Mesenchymal stem cell (in vitro differentiated cells and primary cell): ENCODE measurements around the gene KNTC1.
"Not testable (repeated sequence)": the region's sequence is repeated elsewhere in the genome, so short reads cannot be mapped to it uniquely, and the experiment has no call there.

Source experiments
- DNase-seq: peaks from one replicate; pipeline ENCODE4 v3.0.0-alpha.2; 2013
- H2AFZ ChIP-seq: one replicate; pipeline ENCODE4 v1.6.1; 2013; ENCODE audit warnings: low read depth, mild to moderate bottlenecking, control low read depth, inconsistent platforms, low read length, moderate library complexity
- H2AK5ac ChIP-seq: 2 replicates; pipeline ENCODE4 v1.6.1; 2013; ENCODE audit warnings: low read length, moderate library complexity, mild to moderate bottlenecking, inconsistent platforms; ENCODE audit not compliant: severe bottlenecking
- H2BK120ac ChIP-seq: one replicate; pipeline ENCODE4 v1.6.1; 2013; ENCODE audit warnings: low read depth, mild to moderate bottlenecking, inconsistent platforms, low read length, moderate library complexity
- H2BK12ac ChIP-seq, 2 experiments: one replicate each; pipeline ENCODE4 v1.6.1; 2013; ENCODE audit warnings: inconsistent platforms in 2 of 2, low read length in 2 of 2, mild to moderate bottlenecking in 2 of 2, moderate library complexity in 2 of 2, control low read depth in 1 of 2
- H2BK15ac ChIP-seq: one replicate; pipeline ENCODE4 v1.6.1; 2013; ENCODE audit warnings: mild to moderate bottlenecking, low read depth, inconsistent platforms; ENCODE audit not compliant: poor library complexity, severe bottlenecking
- H2BK5ac ChIP-seq: 2 replicates; pipeline ENCODE4 v1.6.1; 2013; ENCODE audit warnings: low read depth, mild to moderate bottlenecking, low read length, control low read depth, inconsistent platforms; ENCODE audit not compliant: poor library complexity, severe bottlenecking
- H3K14ac ChIP-seq, 2 experiments: one replicate each; pipeline ENCODE4 v1.6.1; 2013; ENCODE audit warnings: inconsistent platforms in 2 of 2, low read length in 2 of 2, control low read depth in 1 of 2, mild to moderate bottlenecking in 1 of 2, moderate library complexity in 1 of 2
- H3K18ac ChIP-seq, 2 experiments: one replicate each; pipeline ENCODE4 v1.6.1; 2013; ENCODE audit warnings: inconsistent platforms in 2 of 2, low read length in 2 of 2, control low read depth in 1 of 2, low read depth in 1 of 2, mild to moderate bottlenecking in 1 of 2
- H3K23ac ChIP-seq, 2 experiments: one replicate each; pipeline ENCODE4 v1.6.1; 2013; ENCODE audit warnings: inconsistent platforms in 2 of 2, low read length in 2 of 2, mild to moderate bottlenecking in 2 of 2, moderate library complexity in 2 of 2, control low read depth in 1 of 2
- H3K27ac ChIP-seq: 2 replicates; pipeline ENCODE4 v1.5.1; 2013; ENCODE audit warnings: mild to moderate bottlenecking, moderate library complexity, low read length, control low read depth, inconsistent platforms; ENCODE audit not compliant: poor library complexity, severe bottlenecking
- H3K27me3 ChIP-seq, 2 experiments: 2 replicates each; pipeline versions ENCODE4 v1.6.1 to v1.7.0; 2013; ENCODE audit warnings: low read length in 2 of 2, mild to moderate bottlenecking in 2 of 2, moderate library complexity in 2 of 2, control low read depth in 1 of 2, inconsistent platforms in 1 of 2; ENCODE audit not compliant: control insufficient read depth in 1 of 2, insufficient read depth in 1 of 2
- H3K36me3 ChIP-seq, 2 experiments: 2 replicates each; pipeline versions ENCODE4 v1.6.1 to v1.7.0; 2013; ENCODE audit warnings: low read length in 2 of 2, control low read depth in 1 of 2, inconsistent platforms in 1 of 2, low read depth in 1 of 2, mild to moderate bottlenecking in 1 of 2; ENCODE audit not compliant: insufficient read depth in 2 of 2, control insufficient read depth in 1 of 2
- H3K4ac ChIP-seq, 2 experiments: one replicate each; pipeline ENCODE4 v1.6.1; 2013; ENCODE audit warnings: inconsistent platforms in 2 of 2, low read length in 2 of 2, mild to moderate bottlenecking in 2 of 2, moderate library complexity in 2 of 2, control low read depth in 1 of 2, low read depth in 1 of 2
- H3K4me1 ChIP-seq: 2 replicates; pipeline ENCODE4 v1.6.1; 2013; ENCODE audit warnings: low read depth, low read length, control low read depth; ENCODE audit not compliant: control insufficient read depth, insufficient read depth
- H3K4me2 ChIP-seq: 2 replicates; pipeline ENCODE4 v1.6.1; 2013; ENCODE audit warnings: low read length, mild to moderate bottlenecking, inconsistent platforms; ENCODE audit not compliant: poor library complexity, severe bottlenecking
- H3K4me3 ChIP-seq, 2 experiments: 2 replicates each; pipeline versions ENCODE4 v1.5.1 to v1.7.0; 2013; ENCODE audit warnings: low read length in 2 of 2, mild to moderate bottlenecking in 2 of 2, control low read depth in 1 of 2, low read depth in 1 of 2; ENCODE audit not compliant: insufficient read depth in 1 of 2
- H3K79me1 ChIP-seq: replicated peaks from 2 replicates; pipeline ENCODE4 v1.6.1; 2013; ENCODE audit warnings: mild to moderate bottlenecking, control low read depth, low read length, inconsistent platforms; ENCODE audit not compliant: poor library complexity, severe bottlenecking
- H3K9ac ChIP-seq: 2 replicates; pipeline ENCODE4 v1.7.0; 2013; ENCODE audit warnings: mild to moderate bottlenecking, low read length, moderate library complexity
- H3K9me3 ChIP-seq: 2 replicates; pipeline ENCODE4 v1.7.0; 2013; ENCODE audit warnings: mild to moderate bottlenecking, low read length; ENCODE audit not compliant: control insufficient read depth
- H4K8ac ChIP-seq: one replicate; pipeline ENCODE4 v1.6.1; 2013; ENCODE audit warnings: inconsistent platforms, mild to moderate bottlenecking, low read length, moderate library complexity
- H4K91ac ChIP-seq: one replicate; pipeline ENCODE4 v1.6.1; 2013; ENCODE audit warnings: mild to moderate bottlenecking, low read length, inconsistent platforms
- WGBS: methylation state at CpG from one replicate; pipeline ENCODE4 v1.1.7; 2013; ENCODE audit warnings: mixed read lengths; 5-methylcytosine and 5-hydroxymethylcytosine counted together

Gene KNTC1

GRCh38 chr12:122584177-122584863 is 57.3 kb downstream of the KNTC1 start:
- H3K36me3 ChIP-seq, result peaks cover 13 to 62% of the 10 kb centered on the region in 2 experiments
- 94% methylated on average over 3 of the region's 4 CpGs for WGBS

GRCh38 chr12:122590990-122591389 is 63.9 kb downstream of the KNTC1 start:
- whole genome bisulfite sequencing, result 88% methylated on average over 1 of the region's 7 CpGs
- H4K8ac ChIP-seq, result no peak overlapping the region

More at GRCh38 chr12:122584177-122584863, 57.3 kb downstream of the KNTC1 start:
- no peak overlapping the region for H2BK12ac ChIP-seq
- no peak overlapping the region for H3K4me2 ChIP-seq
- no peaks in the 10 kb centered on the region for H3K79me1 ChIP-seq
- H4K91ac ChIP-seq, result no peak overlapping the region
- H2BK5ac ChIP-seq, result no peak overlapping the region
- H2AFZ ChIP-seq, result no peak overlapping the region
- no peak overlapping the region for H3K18ac ChIP-seq
- no peak overlapping the region for H3K23ac ChIP-seq
- no peak overlapping the region for H3K4me3 ChIP-seq
- no peak overlapping the region for H2BK15ac ChIP-seq
- no peaks in the 10 kb centered on the region for H3K4me1 ChIP-seq
- H3K27me3 ChIP-seq, result no peaks in the 10 kb centered on the region
- H3K14ac ChIP-seq, result no peak overlapping the region
- no peak overlapping the region for H4K8ac ChIP-seq
- no peak overlapping the region for H3K9ac ChIP-seq
- no peak for DNase-seq
- no peak overlapping the region for H2AK5ac ChIP-seq
- no peak overlapping the region for H3K4ac ChIP-seq
- no peaks in the 10 kb centered on the region for H3K9me3 ChIP-seq
- H2BK120ac ChIP-seq, result no peak overlapping the region
- H3K27ac ChIP-seq, result no peak overlapping the region

GRCh38 chr12:122591966-122592365 is 64.9 kb downstream of the KNTC1 start:
- H3K4me3 ChIP-seq, H3K9me3 ChIP-seq, H4K91ac ChIP-seq, H2AK5ac ChIP-seq, H3K4me2 ChIP-seq, H2BK120ac ChIP-seq, H4K8ac ChIP-seq, H3K4ac ChIP-seq, H3K27me3 ChIP-seq, H3K79me1 ChIP-seq, H3K27ac ChIP-seq, H2BK12ac ChIP-seq, H2AFZ ChIP-seq, DNase-seq, H3K23ac ChIP-seq, H3K9ac ChIP-seq, H3K14ac ChIP-seq, H2BK15ac ChIP-seq, H3K4me1 ChIP-seq, H3K18ac ChIP-seq, H2BK5ac ChIP-seq: not testable (repeated sequence)
- peaks cover 12 to 40% of the 10 kb centered on the region in 2 experiments for H3K36me3 ChIP-seq
- WGBS, result 99% methylated on average over 30 of the region's 30 CpGs

More at GRCh38 chr12:122590990-122591389, 63.9 kb downstream of the KNTC1 start:
- H3K4ac ChIP-seq, result no peak overlapping the region
- no peak for DNase-seq
- no peak overlapping the region for H3K4me2 ChIP-seq
- H2BK120ac ChIP-seq, result no peak overlapping the region
- peaks cover 15 to 44% of the 10 kb centered on the region in 2 experiments for H3K36me3 ChIP-seq
- no peak overlapping the region for H3K4me3 ChIP-seq
- no peak overlapping the region for H2BK15ac ChIP-seq
- H3K79me1 ChIP-seq, result no peaks in the 10 kb centered on the region
- H3K14ac ChIP-seq, result no peak overlapping the region
- H2AFZ ChIP-seq, result no peak overlapping the region
- H3K9me3 ChIP-seq, result no peaks in the 10 kb centered on the region
- no peak overlapping the region for H3K27ac ChIP-seq
- no peak overlapping the region for H3K9ac ChIP-seq
- H2AK5ac ChIP-seq, result no peak overlapping the region
- no peak overlapping the region for H3K23ac ChIP-seq
- no peaks in the 10 kb centered on the region for H3K4me1 ChIP-seq
- H2BK5ac ChIP-seq, result no peak overlapping the region
- H2BK12ac ChIP-seq, result no peak overlapping the region
- H4K91ac ChIP-seq, result no peak overlapping the region
- H3K18ac ChIP-seq, result no peak overlapping the region
- no peaks in the 10 kb centered on the region for H3K27me3 ChIP-seq

GRCh38 chr12:122592543-122592942 is 65.5 kb downstream of the KNTC1 start:
- H2BK12ac ChIP-seq, H2AFZ ChIP-seq, H2BK5ac ChIP-seq, H3K27me3 ChIP-seq, H3K4ac ChIP-seq, H3K79me1 ChIP-seq, H3K23ac ChIP-seq, H3K9ac ChIP-seq, H2BK15ac ChIP-seq, H3K27ac ChIP-seq, H3K4me2 ChIP-seq, H4K91ac ChIP-seq, H2AK5ac ChIP-seq, H3K4me1 ChIP-seq, H4K8ac ChIP-seq, H3K9me3 ChIP-seq, H2BK120ac ChIP-seq, H3K18ac ChIP-seq, H3K4me3 ChIP-seq, H3K14ac ChIP-seq, DNase-seq: not testable (repeated sequence)
- WGBS, result 90% methylated on average over 8 of the region's 8 CpGs
- peaks cover 11 to 38% of the 10 kb centered on the region in 2 experiments for H3K36me3 ChIP-seq
